ENCODE data around the gene IHH.

Gene IHH

GRCh38 chr2:219025637-219026585, 34.8 kb downstream of the IHH start:
- no peak overlapping the region for H3K27ac ChIP-seq (ENCODE audit: low read depth, low read length)
- no peaks in the 10 kb centered on the region for H3K9me3 ChIP-seq (ENCODE audit: low read length)
- peaks cover 0 to 20% of the 10 kb centered on the region in 2 donors for H3K27me3 ChIP-seq (ENCODE audit: control insufficient read depth in 1 of 2, insufficient read depth in 2 of 2, low read length in 2 of 2)
- H3K36me3 ChIP-seq (ENCODE audit: insufficient read depth, low read length), result no peaks in the 10 kb centered on the region
- no peaks in the 10 kb centered on the region for H3K4me1 ChIP-seq (ENCODE audit: insufficient read depth, low read length)
- H3K4me3 ChIP-seq (ENCODE audit: low read depth in 1 of 2, low read length in 2 of 2), result no peak overlapping the region
- H3K9ac ChIP-seq (ENCODE audit: low read length), result no peak overlapping the region

- H3K9me3 ChIP-seq (ENCODE audit: low read length), result no peaks in the 10 kb centered on the region
- H3K27me3 ChIP-seq (ENCODE audit: control insufficient read depth in 1 of 2, insufficient read depth in 2 of 2, low read length in 2 of 2), result peaks cover 0 to 6% of the 10 kb centered on the region in 2 donors
- no peak overlapping the region for H3K9ac ChIP-seq (ENCODE audit: low read length)
- no peaks in the 10 kb centered on the region for H3K36me3 ChIP-seq (ENCODE audit: insufficient read depth, low read length)
- H3K4me3 ChIP-seq (ENCODE audit: low read depth in 1 of 2, low read length in 2 of 2), result no peak overlapping the region
- no peak overlapping the region for H3K27ac ChIP-seq (ENCODE audit: low read depth, low read length)
- H3K4me1 ChIP-seq (ENCODE audit: insufficient read depth, low read length), result no peaks in the 10 kb centered on the region
Measured at GRCh38 chr2:219024059-219024458, 36.7 kb downstream of the IHH start.

- Histone ChIP-seq H3K36me3 (ENCODE audit: insufficient read depth, low read length) (no peaks in the 10 kb centered on the region), H3K9ac (ENCODE audit: low read length) (no peak overlapping the region), H3K27me3 (ENCODE audit: control insufficient read depth in 1 of 2, insufficient read depth in 2 of 2, low read length in 2 of 2) (no peaks in the 10 kb centered on the region), H3K9me3 (ENCODE audit: low read length) (no peaks in the 10 kb centered on the region), H3K27ac (ENCODE audit: low read depth, low read length) (no peak overlapping the region), H3K4me1 (ENCODE audit: insufficient read depth, low read length) (no peaks in the 10 kb centered on the region), H3K4me3 (ENCODE audit: low read depth in 1 of 2, low read length in 2 of 2) (no peak overlapping the region)
Measured at GRCh38 chr2:219023045-219023605, 37.6 kb downstream of the IHH start.

GRCh38 chr2:219022616-219023015, 38.1 kb downstream of the IHH start:
- no peaks in the 10 kb centered on the region for H3K4me1 ChIP-seq (ENCODE audit: insufficient read depth, low read length)
- no peak overlapping the region for H3K9ac ChIP-seq (ENCODE audit: low read length)
- H3K9me3 ChIP-seq (ENCODE audit: low read length), result no peaks in the 10 kb centered on the region
- H3K27ac ChIP-seq (ENCODE audit: low read depth, low read length), result no peak overlapping the region
- H3K36me3 ChIP-seq (ENCODE audit: insufficient read depth, low read length), result no peaks in the 10 kb centered on the region
- H3K27me3 ChIP-seq (ENCODE audit: control insufficient read depth in 1 of 2, insufficient read depth in 2 of 2, low read length in 2 of 2), result no peaks in the 10 kb centered on the region
- no peak overlapping the region for H3K4me3 ChIP-seq (ENCODE audit: low read depth in 1 of 2, low read length in 2 of 2)

GRCh38 chr2:219022041-219022440, 38.7 kb downstream of the IHH start:
- Histone ChIP-seq H3K4me1 (ENCODE audit: insufficient read depth, low read length) (no peaks in the 10 kb centered on the region), H3K9ac (ENCODE audit: low read length) (no peak overlapping the region), H3K4me3 (ENCODE audit: low read depth in 1 of 2, low read length in 2 of 2) (no peak overlapping the region), H3K36me3 (ENCODE audit: insufficient read depth, low read length) (no peaks in the 10 kb centered on the region), H3K27ac (ENCODE audit: low read depth, low read length) (no peak overlapping the region), H3K27me3 (ENCODE audit: control insufficient read depth in 1 of 2, insufficient read depth in 2 of 2, low read length in 2 of 2) (no peaks in the 10 kb centered on the region), H3K9me3 (ENCODE audit: low read length) (no peaks in the 10 kb centered on the region)

- Histone ChIP-seq H3K27ac (ENCODE audit: low read depth, low read length) (no peak overlapping the region), H3K9me3 (ENCODE audit: low read length) (no peaks in the 10 kb centered on the region), H3K27me3 (ENCODE audit: control insufficient read depth in 1 of 2, insufficient read depth in 2 of 2, low read length in 2 of 2) (no peaks in the 10 kb centered on the region), H3K9ac (ENCODE audit: low read length) (no peak overlapping the region), H3K4me3 (ENCODE audit: low read depth in 1 of 2, low read length in 2 of 2) (no peak overlapping the region), H3K4me1 (ENCODE audit: insufficient read depth, low read length) (no peaks in the 10 kb centered on the region), H3K36me3 (ENCODE audit: insufficient read depth, low read length) (no peaks in the 10 kb centered on the region)
Measured at GRCh38 chr2:219021591-219021990, 39.1 kb downstream of the IHH start.

GRCh38 chr2:219020604-219021365, 39.9 kb downstream of the IHH start:
- no peaks in the 10 kb centered on the region for H3K36me3 ChIP-seq (ENCODE audit: insufficient read depth, low read length)
- H3K4me1 ChIP-seq (ENCODE audit: insufficient read depth, low read length), result no peaks in the 10 kb centered on the region
- H3K27me3 ChIP-seq (ENCODE audit: control insufficient read depth in 1 of 2, insufficient read depth in 2 of 2, low read length in 2 of 2), result no peaks in the 10 kb centered on the region

GRCh38 chr2:219019436-219019835, 41.3 kb downstream of the IHH start:
- Histone ChIP-seq H3K27me3 (ENCODE audit: control insufficient read depth in 1 of 2, insufficient read depth in 2 of 2, low read length in 2 of 2) (no peaks in the 10 kb centered on the region), H3K27ac (ENCODE audit: low read depth, low read length) (no peak overlapping the region), H3K4me3 (ENCODE audit: low read depth in 1 of 2, low read length in 2 of 2) (no peak overlapping the region), H3K4me1 (ENCODE audit: insufficient read depth, low read length) (no peaks in the 10 kb centered on the region), H3K36me3 (ENCODE audit: insufficient read depth, low read length) (no peaks in the 10 kb centered on the region), H3K9me3 (ENCODE audit: low read length) (no peaks in the 10 kb centered on the region), H3K9ac (ENCODE audit: low read length) (no peak overlapping the region)

More at GRCh38 chr2:219020604-219021365, 39.9 kb downstream of the IHH start:
- H3K9ac ChIP-seq (ENCODE audit: low read length), result no peak overlapping the region
- H3K9me3 ChIP-seq (ENCODE audit: low read length), result no peaks in the 10 kb centered on the region
- no peak overlapping the region for H3K4me3 ChIP-seq (ENCODE audit: low read depth in 1 of 2, low read length in 2 of 2)
- no peak overlapping the region for H3K27ac ChIP-seq (ENCODE audit: low read depth, low read length)

- Histone ChIP-seq H3K27me3 (ENCODE audit: control insufficient read depth in 1 of 2, insufficient read depth in 2 of 2, low read length in 2 of 2) (no peaks in the 10 kb centered on the region), H3K27ac (ENCODE audit: low read depth, low read length) (no peak overlapping the region), H3K36me3 (ENCODE audit: insufficient read depth, low read length) (no peaks in the 10 kb centered on the region), H3K9me3 (ENCODE audit: low read length) (no peaks in the 10 kb centered on the region), H3K9ac (ENCODE audit: low read length) (no peak overlapping the region), H3K4me1 (ENCODE audit: insufficient read depth, low read length) (no peaks in the 10 kb centered on the region), H3K4me3 (ENCODE audit: low read depth in 1 of 2, low read length in 2 of 2) (no peak overlapping the region)
Measured at GRCh38 chr2:219018726-219019125, 42.0 kb downstream of the IHH start.

GRCh38 chr2:219018286-219018685, 42.4 kb downstream of the IHH start:
- H3K27ac ChIP-seq (ENCODE audit: low read depth, low read length), result no peak overlapping the region
- no peaks in the 10 kb centered on the region for H3K4me1 ChIP-seq (ENCODE audit: insufficient read depth, low read length)
- H3K4me3 ChIP-seq (ENCODE audit: low read depth in 1 of 2, low read length in 2 of 2), result no peak overlapping the region
- H3K27me3 ChIP-seq (ENCODE audit: control insufficient read depth in 1 of 2, insufficient read depth in 2 of 2, low read length in 2 of 2), result no peaks in the 10 kb centered on the region
- H3K9me3 ChIP-seq (ENCODE audit: low read length), result no peaks in the 10 kb centered on the region
- no peaks in the 10 kb centered on the region for H3K36me3 ChIP-seq (ENCODE audit: insufficient read depth, low read length)
- H3K9ac ChIP-seq (ENCODE audit: low read length), result no peak overlapping the region

GRCh38 chr2:219017201-219017931, 43.4 kb downstream of the IHH start:
- no peaks in the 10 kb centered on the region for H3K9me3 ChIP-seq (ENCODE audit: low read length)
- H3K36me3 ChIP-seq (ENCODE audit: insufficient read depth, low read length), result no peaks in the 10 kb centered on the region
- no peak overlapping the region for H3K27ac ChIP-seq (ENCODE audit: low read depth, low read length)
- H3K9ac ChIP-seq (ENCODE audit: low read length), result no peak overlapping the region
- no peaks in the 10 kb centered on the region for H3K27me3 ChIP-seq (ENCODE audit: control insufficient read depth in 1 of 2, insufficient read depth in 2 of 2, low read length in 2 of 2)
- no peak overlapping the region for H3K4me3 ChIP-seq (ENCODE audit: low read depth in 1 of 2, low read length in 2 of 2)
- no peaks in the 10 kb centered on the region for H3K4me1 ChIP-seq (ENCODE audit: insufficient read depth, low read length)

Data from muscle layer of colon (tissue), 2 donors.